Activated CD8-positive, alpha-beta memory T cell treated with anti-CD3 and anti-CD28 coated beads, Interleukin-2, amount 50 U/mL, for 24 hours (primary cell): ENCODE results near the gene FAM180A.
"Not testable (repeated sequence)": the region's sequence is repeated elsewhere in the genome, so short reads cannot be mapped to it uniquely, and the experiment has no call there.

Experiments used
- DNase-seq: peaks from one replicate; pipeline ENCODE4 v3.0.0-alpha.2; 2020; ENCODE audit errors: extremely low read depth

Gene FAM180A

GRCh38 chr7:135748770-135749169 lies at the start of gene FAM180A:
TSS of gene FAM180A (minus strand) at chr7:135748813. CDS start at chr7:135748580, 233 bp downstream.
- DNase-seq, result no peak

GRCh38 chr7:135798095-135798494 lies 49.5 kb upstream of the FAM180A start:
- no peak for DNase-seq

- DNase-seq, result no peak
Measured at GRCh38 chr7:135795846-135796570, 47.4 kb upstream of the FAM180A start.

- DNase-seq, result no peak
Measured at GRCh38 chr7:135793841-135794240, 45.2 kb upstream of the FAM180A start.

GRCh38 chr7:135792866-135793265 lies 44.3 kb upstream of the FAM180A start:
- no peak for DNase-seq

- no peak for DNase-seq
Measured at GRCh38 chr7:135792363-135792668, 43.7 kb upstream of the FAM180A start.

- no peak for DNase-seq
Measured at GRCh38 chr7:135791543-135792362, 43.1 kb upstream of the FAM180A start.

GRCh38 chr7:135790371-135790977 lies 41.9 kb upstream of the FAM180A start:
- no peak for DNase-seq

- DNase-seq, result no peak
Measured at GRCh38 chr7:135789956-135790355, 41.3 kb upstream of the FAM180A start.

GRCh38 chr7:135789431-135789830 lies 40.8 kb upstream of the FAM180A start:
- DNase-seq, result no peak

GRCh38 chr7:135786911-135787310 lies 38.3 kb upstream of the FAM180A start:
- no peak for DNase-seq

GRCh38 chr7:135785065-135785464 lies 36.5 kb upstream of the FAM180A start:
- DNase-seq, result no peak

- no peak for DNase-seq
Measured at GRCh38 chr7:135784013-135784412, 35.4 kb upstream of the FAM180A start.

GRCh38 chr7:135782801-135783200 lies 34.2 kb upstream of the FAM180A start:
- DNase-seq, result no peak

- DNase-seq, result no peak
Measured at GRCh38 chr7:135782377-135782776, 33.8 kb upstream of the FAM180A start.

- no peak for DNase-seq
Measured at GRCh38 chr7:135777626-135778398, 29.2 kb upstream of the FAM180A start.

- DNase-seq, result not testable (repeated sequence)
Measured at GRCh38 chr7:135775915-135776314, 27.3 kb upstream of the FAM180A start.

- DNase-seq, result no peak
Measured at GRCh38 chr7:135775230-135775629, 26.6 kb upstream of the FAM180A start.

- no peak for DNase-seq
Measured at GRCh38 chr7:135774284-135774683, 25.7 kb upstream of the FAM180A start.

GRCh38 chr7:135773464-135773863 lies 24.9 kb upstream of the FAM180A start:
- no peak for DNase-seq

- DNase-seq, result no peak
Measured at GRCh38 chr7:135772639-135773222, 24.1 kb upstream of the FAM180A start.
